HL-60 (cell line): Measurements from ENCODE around the gene GRIK5.

ENCODE experiments used
- DNase-seq, 2 experiments: peaks; one replicate each; pipeline ENCODE4 v3.0.0-alpha.2; 2010 to 2020; ENCODE audit warnings: low read depth in 1 of 2, low spot score in 1 of 2
- H3K27ac ChIP-seq: fragments of 250-450 bp; sonication (Bioruptor Pico); replicated peaks from 2 replicates; pipeline ENCODE4 v1.5.1; 2020; ENCODE audit warnings: mild to moderate bottlenecking, moderate library complexity
- H3K27me3 ChIP-seq: fragments of 250-450 bp; sonication (Bioruptor Pico); 2 replicates; pipeline ENCODE4 v1.5.1; 2021; ENCODE audit warnings: mild to moderate bottlenecking, moderate library complexity; ENCODE audit not compliant: insufficient read depth, poor library complexity, severe bottlenecking
- H3K4me3 ChIP-seq: replicated peaks from 2 replicates; pipeline ENCODE4 v1.5.1; 2011; ENCODE audit warnings: mild to moderate bottlenecking, control low read depth, low read length; ENCODE audit not compliant: insufficient read depth
- CTCF ChIP-seq: IDR thresholded peaks from one replicate; pipeline ENCODE4 v1.5.1; 2011; ENCODE audit warnings: low read length, control low read depth, inconsistent platforms; ENCODE audit not compliant: insufficient read depth
- GABPA ChIP-seq: IDR thresholded peaks from 2 replicates; pipeline ENCODE4 v1.6.1; 2012; ENCODE audit warnings: low read depth
- POLR2AphosphoS5 ChIP-seq: IDR thresholded peaks from 2 replicates; pipeline ENCODE4 v1.6.1; 2012; ENCODE audit warnings: low read depth
- REST ChIP-seq: IDR thresholded peaks from 2 replicates; pipeline ENCODE4 v1.6.1; 2012; ENCODE audit warnings: low read depth; ENCODE audit not compliant: insufficient replicate concordance
- SPI1 ChIP-seq: IDR thresholded peaks from 2 replicates; pipeline ENCODE4 v1.6.1; 2012; ENCODE audit warnings: low read depth, mild to moderate bottlenecking, borderline replicate concordance
- long read RNA-seq: library from polyadenylated mRNA; unstranded; transcript quantifications from one replicate; pipeline ENCODE4 v2.0.0, GENCODE V29; 2020

The GRIK5 gene
- long read RNA-seq = 0 reads

GRCh38 chr19:42069619-42070351, at the start of gene GRIK5:
GRIK5 (minus strand) TSS chr19:42070206; CDS start chr19:42065770, 4,436 bp downstream.
- no peak for DNase-seq
- Histone ChIP-seq H3K4me3 (no peak within 1 kb of the TSS), H3K27me3 (peaks cover 12% of the 10 kb centered on the region), H3K27ac (no peak within 1 kb of the TSS)
- TF ChIP-seq CTCF (no peak), POLR2AphosphoS5 (no peak), REST (no peak), SPI1 (no peak), GABPA (no peak)

- no peak for DNase-seq
- no peak for TF ChIP-seq REST
- no peak for TF ChIP-seq POLR2AphosphoS5
- TF ChIP-seq GABPA = no peak
- no peak for TF ChIP-seq SPI1
- no peak for TF ChIP-seq CTCF
- H3K27ac ChIP-seq = no peak overlapping the region
- no peak overlapping the region for H3K4me3 ChIP-seq
- no peaks in the 10 kb centered on the region for H3K27me3 ChIP-seq
These were observed 47.1 kb upstream of the GRIK5 start for GRCh38 chr19:42117076-42117475.

GRCh38 chr19:42116308-42117075, 46.5 kb upstream of the GRIK5 start:
- Histone ChIP-seq H3K27me3 (no peaks in the 10 kb centered on the region), H3K4me3 (no peak overlapping the region), H3K27ac (no peak overlapping the region)
- TF ChIP-seq CTCF = no peak
- TF ChIP-seq REST = no peak
- no peak for TF ChIP-seq POLR2AphosphoS5
- no peak for TF ChIP-seq GABPA
- no peak for TF ChIP-seq SPI1
- no peak for DNase-seq
